Stimulated activated naive B cell treated with anti-CD40 and anti-IgM and Interleukin-4, amounts not matched to agents 10 μg/mL and 1 μg/mL and 100 μg/mL, for 72 hours (primary cell): Measurements from ENCODE around the gene ARHGAP15.
A peak's percentile ranks its signal among the peaks of the same experiment; 100 is the strongest.

Experiments used
- ATAC-seq, 2 donors: fragments of 150-1000 bp; cut with Tn5 transposase; replicated peaks; 2 replicates each; pipeline ENCODE4 v1.10.0; 2021; ENCODE audit warnings: moderate library complexity in 1 of 2
- DNase-seq: peaks from one replicate; pipeline ENCODE4 v3.0.0; 2021
- H3K27ac Mint-ChIP-seq: one replicate; pipeline ENCODE4 v1.8.0; 2022; ENCODE audit warnings: mild to moderate bottlenecking, mixed read lengths
- H3K27me3 Mint-ChIP-seq, 2 donors: one replicate each; pipeline ENCODE4 v1.8.0; 2022; ENCODE audit warnings: mixed read lengths in 2 of 2
- H3K36me3 Mint-ChIP-seq, 2 donors: one replicate each; pipeline ENCODE4 v1.8.0; 2022; ENCODE audit warnings: mixed read lengths in 2 of 2, mild to moderate bottlenecking in 1 of 2
- H3K4me1 Mint-ChIP-seq, 2 donors: one replicate each; pipeline ENCODE4 v1.8.0; 2022; ENCODE audit warnings: mixed read lengths in 2 of 2, mild to moderate bottlenecking in 1 of 2
- H3K4me3 Mint-ChIP-seq, 2 donors: one replicate each; pipeline ENCODE4 v1.8.0; 2022; ENCODE audit warnings: mild to moderate bottlenecking in 2 of 2, mixed read lengths in 2 of 2, moderate library complexity in 1 of 2
- H3K9me3 Mint-ChIP-seq, 2 donors: one replicate each; pipeline ENCODE4 v1.8.0; 2022; ENCODE audit warnings: mixed read lengths in 2 of 2, mild to moderate bottlenecking in 1 of 2

Gene ARHGAP15

GRCh38 chr2:143347271-143347695 lies 218.1 kb downstream of the ARHGAP15 start:
- H3K9me3 Mint-ChIP-seq: no peaks in the 10 kb centered on the region
- no peak overlapping the region for H3K4me3 Mint-ChIP-seq
- DNase-seq (no peak), ATAC-seq (no peak)
- peaks cover 2 to 5% of the 10 kb centered on the region in 2 donors for H3K4me1 Mint-ChIP-seq
- H3K36me3 Mint-ChIP-seq: peaks cover 0 to 8% of the 10 kb centered on the region in 2 donors
- H3K27ac Mint-ChIP-seq: no peak overlapping the region
- H3K27me3 Mint-ChIP-seq: no peaks in the 10 kb centered on the region

DNA sequence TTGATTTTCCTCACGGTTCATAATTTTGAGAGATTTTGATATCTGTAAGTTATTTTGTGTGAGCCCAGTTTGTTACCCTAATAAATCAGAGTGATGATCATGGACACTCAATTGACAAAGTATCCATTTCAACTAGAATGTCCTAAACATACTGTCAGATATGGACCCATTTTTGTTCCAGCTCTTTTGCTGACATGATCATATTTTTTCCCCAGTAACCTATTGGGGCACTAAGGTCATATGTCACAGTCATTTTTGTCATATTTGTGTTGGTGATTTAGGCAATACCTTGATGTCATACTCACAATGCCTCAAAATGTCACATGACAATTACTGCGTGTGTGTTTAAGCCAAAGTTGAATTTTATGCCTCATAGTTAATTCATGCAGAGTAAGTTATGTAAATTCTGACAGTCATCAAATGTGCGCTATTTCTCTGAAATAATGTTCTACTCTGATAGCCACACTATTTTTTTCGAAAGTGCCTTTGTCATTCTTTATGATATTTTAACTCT lies 218.7 kb downstream of the ARHGAP15 start:
- DNase-seq (no peak), ATAC-seq (no peak)
- H3K36me3 Mint-ChIP-seq: peaks cover 0 to 8% of the 10 kb centered on the region in 2 donors
- no peaks in the 10 kb centered on the region for H3K9me3 Mint-ChIP-seq
- H3K27ac Mint-ChIP-seq: no peak overlapping the region
- H3K27me3 Mint-ChIP-seq: no peaks in the 10 kb centered on the region
- peaks cover 2 to 4% of the 10 kb centered on the region in 2 donors for H3K4me1 Mint-ChIP-seq
- no peak overlapping the region for H3K4me3 Mint-ChIP-seq

GRCh38 chr2:143354050-143354750 lies 225.0 kb downstream of the ARHGAP15 start:
- ATAC-seq (no peak), DNase-seq (no peak)
- peaks cover 4 to 10% of the 10 kb centered on the region in 2 donors for H3K36me3 Mint-ChIP-seq
- H3K27me3 Mint-ChIP-seq: no peaks in the 10 kb centered on the region
- H3K27ac Mint-ChIP-seq: no peak overlapping the region
- no peak overlapping the region for H3K4me3 Mint-ChIP-seq
- no peaks in the 10 kb centered on the region for H3K9me3 Mint-ChIP-seq
- peaks cover 3 to 5% of the 10 kb centered on the region in 2 donors for H3K4me1 Mint-ChIP-seq

GRCh38 chr2:143355870-143356269 lies 226.7 kb downstream of the ARHGAP15 start:
- no peaks in the 10 kb centered on the region for H3K27me3 Mint-ChIP-seq
- H3K27ac Mint-ChIP-seq: no peak overlapping the region
- peaks cover 3 to 5% of the 10 kb centered on the region in 2 donors for H3K4me1 Mint-ChIP-seq
- no peak for ATAC-seq
- no peak for DNase-seq
- H3K36me3 Mint-ChIP-seq: peaks cover 4 to 13% of the 10 kb centered on the region in 2 donors
- H3K9me3 Mint-ChIP-seq: no peaks in the 10 kb centered on the region
- no peak overlapping the region for H3K4me3 Mint-ChIP-seq

- no peaks in the 10 kb centered on the region for H3K9me3 Mint-ChIP-seq
- DNase-seq: no peak
- H3K4me1 Mint-ChIP-seq: peaks cover 3 to 5% of the 10 kb centered on the region in 2 donors
- H3K27ac Mint-ChIP-seq: no peak overlapping the region
- ATAC-seq: no peak
- no peaks in the 10 kb centered on the region for H3K27me3 Mint-ChIP-seq
- H3K36me3 Mint-ChIP-seq: peaks cover 4 to 9% of the 10 kb centered on the region in 2 donors
- H3K4me3 Mint-ChIP-seq: no peak overlapping the region
Observed at GRCh38 chr2:143356336-143356735, 227.1 kb downstream of the ARHGAP15 start.

- no peak overlapping the region for H3K27ac Mint-ChIP-seq
Observed at GRCh38 chr2:143356736-143357446, 227.7 kb downstream of the ARHGAP15 start.

DNA sequence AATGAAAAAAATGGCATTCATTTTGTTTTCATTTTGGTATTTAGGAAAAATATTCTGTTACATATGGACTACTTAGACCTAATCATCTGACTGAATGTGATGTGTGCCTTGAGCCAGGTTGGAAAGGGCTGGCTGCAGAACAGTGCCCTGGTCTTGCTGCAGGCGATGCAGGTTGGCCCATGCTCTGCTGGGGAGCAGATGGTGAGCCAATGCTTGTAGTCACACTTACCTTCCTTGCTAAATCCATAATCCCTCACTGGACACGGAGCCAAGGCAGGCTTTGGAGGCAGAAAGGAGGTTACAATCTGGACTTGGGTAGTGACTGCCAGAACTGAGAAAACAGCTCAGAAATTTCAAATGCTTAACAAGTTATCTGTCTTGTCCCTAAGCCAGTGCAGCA lies 228.7 kb downstream of the ARHGAP15 start:
- no peak for DNase-seq
- no peak overlapping the region for H3K4me3 Mint-ChIP-seq
- no peak for ATAC-seq
- peaks cover 5% of the 10 kb centered on the region in 2 donors for H3K4me1 Mint-ChIP-seq
- H3K27ac Mint-ChIP-seq: no peak overlapping the region
- no peaks in the 10 kb centered on the region for H3K27me3 Mint-ChIP-seq
- H3K36me3 Mint-ChIP-seq: peaks cover 4 to 21% of the 10 kb centered on the region in 2 donors
- no peaks in the 10 kb centered on the region for H3K9me3 Mint-ChIP-seq

More at GRCh38 chr2:143356736-143357446, 227.7 kb downstream of the ARHGAP15 start:
- peaks cover 4 to 13% of the 10 kb centered on the region in 2 donors for H3K36me3 Mint-ChIP-seq
- H3K9me3 Mint-ChIP-seq: no peaks in the 10 kb centered on the region
- peaks cover 3 to 5% of the 10 kb centered on the region in 2 donors for H3K4me1 Mint-ChIP-seq
- no peaks in the 10 kb centered on the region for H3K27me3 Mint-ChIP-seq
- H3K4me3 Mint-ChIP-seq: no peak overlapping the region
- ATAC-seq (no peak), DNase-seq (no peak)

DNA sequence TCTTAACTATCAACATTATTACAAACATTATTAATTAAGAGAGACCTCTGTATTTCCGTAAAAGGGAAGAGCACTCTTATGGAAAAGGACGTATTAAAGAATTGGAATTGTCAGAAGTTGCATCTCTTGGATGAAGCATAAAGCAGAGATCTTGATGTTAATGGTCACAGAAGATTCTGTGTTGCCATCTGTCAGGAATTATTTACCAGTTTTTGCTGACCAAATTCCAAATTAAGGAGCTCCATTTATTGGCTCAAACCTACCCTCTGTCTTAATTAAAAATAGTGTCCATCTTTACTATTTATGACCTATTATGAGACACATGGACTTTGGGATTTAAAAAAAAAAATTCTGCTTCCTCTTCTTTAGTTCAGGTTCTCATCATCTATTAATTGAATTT lies 232.1 kb downstream of the ARHGAP15 start:
- DNase-seq: no peak
- no peaks in the 10 kb centered on the region for H3K9me3 Mint-ChIP-seq
- peak overlapping the region; percentile 63 for H3K27ac Mint-ChIP-seq
- peaks cover 2 to 22% of the 10 kb centered on the region in 2 donors for H3K36me3 Mint-ChIP-seq
- H3K27me3 Mint-ChIP-seq: no peaks in the 10 kb centered on the region
- H3K4me1 Mint-ChIP-seq: peaks cover 0 to 2% of the 10 kb centered on the region in 2 donors
- ATAC-seq: no peak
- no peak overlapping the region for H3K4me3 Mint-ChIP-seq

- DNase-seq: no peak
- no peak overlapping the region for H3K4me3 Mint-ChIP-seq
- no peaks in the 10 kb centered on the region for H3K9me3 Mint-ChIP-seq
- peaks cover 0 to 2% of the 10 kb centered on the region in 2 donors for H3K4me1 Mint-ChIP-seq
- no peaks in the 10 kb centered on the region for H3K27me3 Mint-ChIP-seq
- H3K36me3 Mint-ChIP-seq: peaks cover 5 to 27% of the 10 kb centered on the region in 2 donors
- no peak overlapping the region for H3K27ac Mint-ChIP-seq
- no peak for ATAC-seq
Observed at GRCh38 chr2:143371616-143372015, 242.4 kb downstream of the ARHGAP15 start.

DNA sequence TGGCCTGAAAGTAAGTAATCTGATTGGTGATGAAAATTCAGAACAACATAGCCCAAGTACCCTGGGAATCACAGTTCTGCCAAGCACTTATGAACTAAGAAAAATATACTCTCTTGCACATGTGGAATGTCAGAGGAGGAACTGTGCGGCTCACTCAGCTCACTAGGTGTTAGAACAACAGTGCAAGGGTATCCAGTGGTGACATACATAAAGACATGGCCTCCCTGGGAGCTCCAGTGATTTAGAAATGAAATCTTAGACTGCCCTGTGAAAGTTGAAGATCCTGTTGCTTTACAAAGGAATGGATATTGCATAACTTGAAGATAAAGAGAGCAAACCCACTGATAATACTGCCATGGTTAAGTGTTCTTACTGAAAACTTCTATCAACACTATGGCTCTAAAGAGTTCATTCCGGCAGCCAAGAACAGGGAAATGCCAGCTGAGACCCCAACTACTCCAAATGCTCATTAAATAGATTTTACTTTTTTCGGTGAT lies 246.2 kb downstream of the ARHGAP15 start:
- Mint-ChIP-seq H3K27ac (peak overlapping the region; percentile 32), H3K4me3 (no peak overlapping the region)

DNA sequence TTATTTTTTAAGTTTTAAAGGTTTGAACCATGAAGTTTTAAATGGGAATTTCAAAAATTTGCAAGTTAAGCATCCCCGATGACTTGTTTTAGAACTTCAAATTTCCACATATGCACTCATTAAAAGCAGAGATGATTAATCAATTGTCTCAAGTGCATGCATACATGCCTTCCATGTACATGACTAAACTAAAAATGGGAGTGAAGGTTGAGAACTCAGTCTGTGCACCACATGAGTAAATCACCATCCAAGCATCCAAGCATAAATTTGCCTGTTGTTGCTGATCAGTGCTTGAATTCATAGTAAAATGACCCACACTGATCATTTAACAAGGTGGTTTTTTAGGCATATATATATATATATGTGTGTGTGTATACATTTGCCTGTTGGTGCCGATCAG lies 249.8 kb downstream of the ARHGAP15 start:
- H3K27ac Mint-ChIP-seq: no peak overlapping the region
- H3K27me3 Mint-ChIP-seq: no peaks in the 10 kb centered on the region
- no peaks in the 10 kb centered on the region for H3K9me3 Mint-ChIP-seq
- peaks cover 0 to 4% of the 10 kb centered on the region in 2 donors for H3K4me1 Mint-ChIP-seq
- DNase-seq (no peak), ATAC-seq (no peak)
- peaks cover 5 to 16% of the 10 kb centered on the region in 2 donors for H3K36me3 Mint-ChIP-seq
- no peak overlapping the region for H3K4me3 Mint-ChIP-seq

More for the DNA sequence above, 246.2 kb downstream of the ARHGAP15 start:
- Mint-ChIP-seq H3K36me3 (peaks cover 5 to 17% of the 10 kb centered on the region in 2 donors), H3K27me3 (no peaks in the 10 kb centered on the region), H3K4me1 (no peaks in the 10 kb centered on the region), H3K9me3 (no peaks in the 10 kb centered on the region)
- ATAC-seq (no peak), DNase-seq (no peak)

DNA sequence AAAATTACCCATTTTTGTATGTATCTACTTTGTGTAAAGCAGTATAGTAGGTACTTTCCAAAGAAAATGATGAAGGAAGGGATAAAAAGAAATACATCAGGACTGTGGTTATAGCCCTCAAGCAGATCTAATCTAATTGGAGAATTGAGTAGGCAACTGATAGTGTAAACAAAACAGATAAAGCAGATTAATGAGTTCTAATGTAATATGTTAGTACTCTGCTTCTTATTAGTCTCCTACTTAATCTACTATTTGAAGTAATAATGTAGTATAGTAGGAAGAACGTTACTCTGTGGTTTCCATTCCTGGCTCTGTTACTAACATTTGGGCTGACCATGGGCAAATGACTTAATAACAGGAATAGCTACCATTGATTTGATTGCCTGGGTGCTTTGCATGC lies 250.7 kb downstream of the ARHGAP15 start:
- Mint-ChIP-seq H3K9me3 (no peaks in the 10 kb centered on the region), H3K36me3 (peaks cover 5 to 11% of the 10 kb centered on the region in 2 donors), H3K27ac (no peak overlapping the region), H3K4me1 (peaks cover under 1 to 4% of the 10 kb centered on the region in 2 donors), H3K27me3 (no peaks in the 10 kb centered on the region), H3K4me3 (no peak overlapping the region)
- DNase-seq: no peak
- ATAC-seq: no peak

GRCh38 chr2:143382573-143382972 lies 253.4 kb downstream of the ARHGAP15 start:
- Mint-ChIP-seq H3K36me3 (peaks cover 0 to 8% of the 10 kb centered on the region in 2 donors), H3K4me1 (peaks cover 2 to 4% of the 10 kb centered on the region in 2 donors), H3K27ac (peak overlapping the region; percentile 20), H3K27me3 (no peaks in the 10 kb centered on the region), H3K4me3 (no peak overlapping the region), H3K9me3 (no peaks in the 10 kb centered on the region)
- DNase-seq (no peak), ATAC-seq (no peak)

DNA sequence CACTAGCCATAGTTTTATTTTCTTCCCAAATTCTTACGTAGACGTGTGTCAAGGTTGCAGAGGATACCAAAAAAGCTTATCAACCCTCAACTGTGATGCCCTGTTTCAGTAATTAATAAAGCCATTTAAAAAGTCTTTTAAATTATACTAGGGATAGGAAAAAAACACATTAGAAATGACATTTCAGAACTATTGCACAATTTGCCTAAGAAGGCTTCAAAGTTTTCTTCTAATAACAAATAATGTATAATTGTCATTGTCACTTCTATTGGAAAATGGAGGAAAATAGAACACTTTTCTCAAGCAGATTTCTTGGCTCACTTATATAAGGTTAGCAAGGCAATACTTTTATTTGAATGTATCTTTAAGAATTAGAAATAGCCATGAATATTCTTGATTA lies 253.8 kb downstream of the ARHGAP15 start:
- Mint-ChIP-seq H3K4me3 (no peak overlapping the region), H3K36me3 (peaks cover 0 to 8% of the 10 kb centered on the region in 2 donors), H3K4me1 (peaks cover 2 to 4% of the 10 kb centered on the region in 2 donors), H3K27me3 (no peaks in the 10 kb centered on the region), H3K9me3 (no peaks in the 10 kb centered on the region), H3K27ac (no peak overlapping the region)
- DNase-seq (no peak), ATAC-seq (no peak)
